DMS114 treated with DMSO at 0.1 percent for 48 hours (cell line): ENCODE measurements around the gene LRBA.

Source experiments
- DNase-seq: peaks from one replicate; lab custom pipeline; 2025; ENCODE audit not compliant: unreplicated experiment; lab: John Stamatoyannopoulos, UW

The LRBA gene

GRCh38 chr4:150814873-150815272 is 200.2 kb downstream of the LRBA start:
- DNase-seq, result no peak

GRCh38 chr4:150805183-150806025 is 209.7 kb downstream of the LRBA start:
- no peak for DNase-seq

GRCh38 chr4:150801833-150802232 is 213.3 kb downstream of the LRBA start:
- no peak for DNase-seq

- DNase-seq, result no peak
These were observed 215.9 kb downstream of the LRBA start for GRCh38 chr4:150799207-150799606.

DNA sequence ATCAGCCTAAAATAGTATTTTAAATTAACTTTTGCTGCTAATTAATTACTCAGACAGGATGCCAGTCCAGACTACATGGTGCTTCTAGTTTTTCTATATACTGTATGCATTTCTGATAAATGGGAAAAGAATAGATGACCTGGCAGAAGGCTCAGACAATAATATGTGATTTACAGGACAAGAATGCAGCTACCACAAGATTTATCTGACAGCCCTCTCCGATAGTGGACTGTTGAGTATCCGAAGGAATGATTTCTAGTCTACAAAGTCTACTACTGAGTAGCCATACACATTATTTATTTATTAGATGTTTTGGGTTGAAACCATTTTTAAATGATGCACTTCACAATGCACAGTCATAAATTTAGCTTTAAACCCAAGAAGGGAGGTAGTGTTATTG is 220.4 kb downstream of the LRBA start:
- DNase-seq, result no peak

- no peak for DNase-seq
These were observed 225.2 kb downstream of the LRBA start for GRCh38 chr4:150789864-150790263.

DNA sequence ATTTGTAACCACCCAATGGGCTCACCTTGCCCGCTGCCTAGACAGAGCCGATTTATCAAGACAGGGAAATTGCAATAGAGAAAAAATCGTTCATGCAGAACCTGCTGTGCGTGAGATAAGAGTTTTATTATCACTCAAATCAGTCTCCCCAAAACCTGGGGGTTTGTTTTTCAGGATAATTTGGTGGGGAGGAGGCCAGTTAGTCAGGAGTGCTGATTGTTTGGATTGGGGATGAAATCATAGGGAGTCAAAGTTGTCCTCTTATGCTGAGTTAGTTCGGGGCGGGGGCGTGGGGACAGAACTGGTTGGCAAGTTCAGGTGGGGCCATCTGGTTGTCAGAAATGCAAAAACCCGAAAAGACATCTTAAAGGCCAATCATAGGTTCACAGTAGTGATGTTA is 230.1 kb downstream of the LRBA start:
- DNase-seq, result no peak

- no peak for DNase-seq
These were observed 230.8 kb downstream of the LRBA start for GRCh38 chr4:150784305-150784704.

DNA sequence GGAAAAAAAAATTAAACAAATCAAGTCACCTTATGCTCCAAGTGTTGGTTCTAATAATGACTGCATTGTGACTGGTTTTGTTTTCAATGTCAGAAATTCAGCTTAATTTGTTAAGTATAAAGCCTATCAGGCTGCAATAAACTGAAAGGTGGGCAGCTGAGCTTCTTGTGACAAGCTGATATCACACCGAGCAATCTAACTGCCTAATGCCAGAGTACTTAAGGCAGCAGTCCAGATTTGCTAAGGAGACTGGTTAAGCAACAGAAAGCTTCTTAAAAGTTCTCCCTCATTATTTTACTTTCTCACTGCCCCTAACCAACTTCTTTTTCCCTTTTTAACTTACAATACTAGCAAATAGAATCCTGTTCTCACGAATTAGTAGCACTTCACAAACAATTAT is 232.2 kb downstream of the LRBA start:
- no peak for DNase-seq

- DNase-seq, result no peak
These were observed 232.8 kb downstream of the LRBA start for GRCh38 chr4:150782311-150782710.

DNA sequence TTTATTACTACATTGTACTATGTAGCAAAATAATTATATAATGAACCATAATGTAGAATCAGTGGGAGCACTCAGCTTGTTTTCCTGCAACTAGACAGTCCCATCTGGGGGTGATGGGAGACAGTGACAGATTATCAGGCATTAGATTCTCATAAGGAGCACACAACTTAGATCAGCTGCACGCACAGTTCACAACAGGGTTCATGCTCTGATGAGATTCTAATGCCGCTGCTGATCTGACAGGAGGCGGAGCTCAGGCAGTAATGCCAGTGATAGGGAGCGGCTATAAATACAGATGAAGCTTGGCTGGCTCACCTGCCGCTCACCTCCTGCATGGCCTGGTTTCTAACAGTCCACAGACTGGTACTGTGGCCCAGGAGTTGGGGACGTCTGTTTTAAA is 233.9 kb downstream of the LRBA start:
- no peak for DNase-seq

- no peak for DNase-seq
These were observed 235.4 kb downstream of the LRBA start for GRCh38 chr4:150779707-150780106.

GRCh38 chr4:150773729-150774449 is 241.2 kb downstream of the LRBA start:
- DNase-seq, result no peak

GRCh38 chr4:150773032-150773431 is 242.1 kb downstream of the LRBA start:
- DNase-seq, result no peak

DNA sequence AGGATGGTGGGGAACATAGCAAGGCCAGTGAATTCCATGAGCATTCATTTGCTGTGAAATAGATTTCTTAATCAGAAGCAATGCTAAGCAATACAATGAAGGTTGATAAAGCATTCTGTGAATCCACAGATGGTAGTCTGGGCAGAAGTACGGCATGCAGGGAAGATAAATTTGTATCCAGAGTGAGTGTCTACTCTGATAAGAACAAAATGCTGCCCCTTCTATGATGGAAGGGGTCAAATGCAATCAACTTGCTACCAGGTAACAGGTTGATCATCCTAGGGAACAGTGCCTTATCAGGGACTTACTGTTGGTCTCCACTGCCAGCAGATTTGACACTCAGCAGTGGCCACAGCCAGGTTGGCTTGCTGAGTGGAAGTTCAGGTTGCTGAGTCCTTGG is 243.7 kb downstream of the LRBA start:
- no peak for DNase-seq

DNA sequence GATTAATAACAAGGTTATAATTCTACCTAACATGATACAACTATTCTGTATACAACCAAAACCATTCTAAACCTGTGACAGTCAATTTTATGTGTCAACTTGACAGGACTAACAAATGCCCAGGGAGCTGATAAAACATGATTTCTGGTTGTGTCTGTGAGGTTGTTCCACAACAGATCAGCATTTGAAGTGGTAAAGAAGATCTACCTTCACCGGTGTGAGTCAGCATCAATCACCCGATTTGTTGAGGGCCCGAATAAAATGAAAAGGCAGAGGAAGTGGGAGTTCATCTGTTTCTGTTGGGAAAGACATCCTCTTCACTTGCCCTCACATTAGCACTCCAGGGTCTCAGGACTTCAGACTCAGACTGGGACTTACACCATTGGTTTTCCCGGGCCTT is 245.2 kb downstream of the LRBA start:
- DNase-seq, result no peak

DNA sequence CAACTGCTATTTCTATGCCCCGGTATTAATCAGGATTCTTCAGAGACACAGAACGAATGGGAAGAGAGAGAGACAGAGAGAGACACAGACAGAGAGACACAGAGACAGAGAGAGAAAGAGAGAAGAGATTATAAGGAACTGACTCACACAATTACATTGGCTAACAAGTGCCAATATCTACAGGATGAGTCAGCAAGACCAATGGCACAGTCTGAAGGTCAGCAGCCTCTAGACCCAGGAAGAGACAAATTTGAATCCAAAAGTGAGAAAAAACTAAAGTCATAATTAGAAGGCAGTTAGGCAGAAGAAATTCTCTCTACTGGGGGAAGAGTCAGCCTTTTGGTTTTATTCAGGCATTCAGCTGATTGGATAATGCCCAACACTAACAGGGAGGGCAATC is 245.8 kb downstream of the LRBA start:
- no peak for DNase-seq

DNA sequence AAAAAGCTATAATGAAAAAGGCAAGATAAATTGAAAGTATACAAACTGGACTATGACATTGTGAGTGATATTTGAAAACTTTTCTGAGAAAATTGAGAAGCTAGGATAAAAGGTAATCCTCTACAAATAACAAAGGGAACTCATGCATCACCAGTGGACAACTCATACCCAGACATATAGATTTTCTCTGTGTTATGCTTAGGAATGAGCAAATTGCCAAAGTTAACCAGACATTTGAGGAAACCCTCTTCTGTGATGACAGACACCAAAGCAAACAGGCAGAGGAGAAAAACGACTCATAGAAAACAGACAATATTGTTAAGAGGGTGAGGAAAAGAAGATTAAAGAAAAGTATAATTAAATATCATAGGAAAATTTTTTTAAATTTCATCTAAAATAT is 246.6 kb downstream of the LRBA start:
- no peak for DNase-seq

DNA sequence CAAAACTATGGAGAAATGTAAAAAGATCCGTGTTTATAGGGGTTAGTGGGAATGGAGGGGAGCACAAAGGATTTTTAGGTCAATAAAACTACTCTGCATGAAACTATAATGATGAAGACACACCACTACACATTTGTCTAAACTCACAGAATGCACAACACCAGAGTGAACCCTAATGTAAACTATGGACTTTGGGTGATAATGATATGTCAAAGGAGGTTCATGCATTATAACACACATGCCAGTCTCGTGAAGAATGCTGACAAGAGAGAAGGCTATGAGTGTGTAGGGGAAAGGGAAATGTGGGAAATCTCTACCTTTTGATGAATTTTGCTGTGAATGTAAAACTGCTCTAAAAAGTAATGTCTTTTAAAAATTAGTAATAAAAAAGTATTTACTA is 249.9 kb downstream of the LRBA start:
- no peak for DNase-seq

- no peak for DNase-seq
These were observed 263.4 kb downstream of the LRBA start for GRCh38 chr4:150751648-150752047.

DNA sequence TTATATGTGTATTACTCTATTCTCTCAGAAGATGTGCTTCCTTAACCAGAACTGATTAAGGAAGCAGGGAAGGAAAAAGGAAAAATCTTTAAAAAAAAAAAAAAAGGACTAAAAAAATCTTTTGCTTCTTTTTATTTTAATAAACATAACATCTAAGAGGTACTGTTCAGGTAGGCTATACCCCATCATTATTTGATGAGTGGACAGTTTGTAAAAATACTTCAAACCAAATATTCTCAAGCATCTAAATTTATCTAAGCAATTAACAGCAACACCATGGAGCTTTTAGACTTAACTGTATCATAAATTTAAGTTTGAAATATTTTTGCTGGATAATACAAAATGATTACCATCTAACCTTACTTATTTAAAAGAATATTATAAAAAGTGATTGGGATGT is 264.3 kb downstream of the LRBA start:
- DNase-seq, result no peak

- no peak for DNase-seq
These were observed 268.9 kb downstream of the LRBA start for GRCh38 chr4:150746156-150746555.

DNA sequence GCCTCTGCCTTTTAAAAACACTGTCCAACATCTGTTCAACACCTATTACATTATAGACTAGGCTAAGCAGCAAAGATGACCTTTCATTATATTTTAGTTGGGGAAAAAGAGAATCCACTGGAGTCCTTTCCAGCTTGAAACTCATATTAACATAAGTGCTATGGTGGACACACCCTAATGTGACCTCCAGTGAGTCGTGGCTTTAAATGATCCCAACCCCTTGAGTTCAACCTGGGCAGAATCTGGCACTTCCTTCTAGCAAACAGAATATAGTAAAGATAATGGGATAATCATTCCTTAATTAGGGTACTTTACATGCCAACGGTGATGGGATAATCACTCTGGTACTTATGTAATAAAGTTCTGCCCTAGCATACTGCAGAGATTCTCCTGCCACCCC is 270.5 kb downstream of the LRBA start:
- no peak for DNase-seq
